ENCODE measurements around the gene TMEFF2. TPM values are rescaled to one million over a fixed set of nuclear protein-coding genes. Genes with fewer than 3 reads are reported as not detected.

The TMEFF2 gene
- total and polyA plus RNA-seq, 2 of the 4 experiments (the other 2 are of a cell fraction): 1.3 to 3.0 TPM

DNA sequence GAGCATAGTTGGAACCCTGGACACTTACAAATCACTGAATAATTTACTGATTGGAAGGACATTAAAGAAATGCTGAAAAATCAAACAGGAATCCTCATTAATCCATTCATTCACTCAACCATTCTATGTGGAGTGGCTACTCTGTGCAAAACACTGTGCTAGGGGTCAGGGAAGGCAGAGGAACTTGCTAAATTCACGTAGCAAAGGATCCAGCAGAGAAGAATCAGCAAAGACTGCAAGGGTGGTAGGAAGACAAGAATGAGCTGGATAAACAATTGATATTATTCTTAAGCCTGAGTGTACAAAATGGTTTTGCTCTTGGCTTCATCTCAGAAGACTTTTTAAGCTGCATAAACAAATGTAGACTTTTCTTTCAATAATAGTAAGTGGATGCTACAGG lies 183.5 kb downstream of the TMEFF2 start:
- no peaks in the 10 kb centered on the region for H4K20me1 ChIP-seq (ENCODE audit: insufficient read depth, low read length)
- dilution Hi-C loops (cut with HindIII; ENCODE audit: low sequenced_read_pairs, unreplicated experiment) (no loop called here), intact Hi-C loops (cut with micrococcal nuclease) (loop anchor here (5.0 kb wide), 2 partner anchors 151 to 199 kb away; no protein-coding TSS in a partner anchor), in situ Hi-C loops (cut with MboI; ENCODE audit: low sequenced_read_pairs) (no loop called here)
- H4K8ac ChIP-seq (ENCODE audit: low read depth in 2 of 2, low read length in 2 of 2): peak overlapping the region; percentile 82 to 88; a peak in 3 of 4 replicates
- H2BK20ac ChIP-seq (ENCODE audit: low read depth, low read length): peak overlapping the region; percentile 88
- peak overlapping the region; percentile 78; the same call in 1 of the 2 replicates for H3K56ac ChIP-seq (ENCODE audit: extremely low read depth, insufficient read depth, low read length)
- TF ChIP-seq SMC3 (IDR thresholded peaks at IDR 0.05; ENCODE audit: low read depth, low read length): no peak
- TF ChIP-seq CEBPB (IDR thresholded peaks at IDR 0.05; ENCODE audit: low read depth, low read length): no peak
- TF ChIP-seq BHLHE40 (IDR thresholded peaks at IDR 0.05; ENCODE audit: low read depth, low read length): no peak
- no peak for TF ChIP-seq MXI1 (IDR thresholded peaks at IDR 0.05; ENCODE audit: borderline replicate concordance, low read depth, low read length)
- TF ChIP-seq RCOR1 (IDR thresholded peaks at IDR 0.05; ENCODE audit: insufficient replicate concordance, low read length): no peak
- TF ChIP-seq, protein P1, sequence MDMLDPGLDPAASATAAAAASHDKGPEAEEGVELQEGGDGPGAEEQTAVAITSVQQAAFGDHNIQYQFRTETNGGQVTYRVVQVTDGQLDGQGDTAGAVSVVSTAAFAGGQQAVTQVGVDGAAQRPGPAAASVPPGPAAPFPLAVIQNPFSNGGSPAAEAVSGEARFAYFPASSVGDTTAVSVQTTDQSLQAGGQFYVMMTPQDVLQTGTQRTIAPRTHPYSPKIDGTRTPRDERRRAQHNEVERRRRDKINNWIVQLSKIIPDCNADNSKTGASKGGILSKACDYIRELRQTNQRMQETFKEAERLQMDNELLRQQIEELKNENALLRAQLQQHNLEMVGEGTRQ (IDR thresholded peaks at IDR 0.05; ENCODE audit: low read depth, low read length): no peak
- no peak for TF ChIP-seq RFX5 (IDR thresholded peaks at IDR 0.05; ENCODE audit: low read depth, low read length)
- TF ChIP-seq MAZ (IDR thresholded peaks at IDR 0.05; ENCODE audit: borderline replicate concordance, low read depth, low read length): no peak
- TF ChIP-seq NFE2L2 (IDR thresholded peaks at IDR 0.05; ENCODE audit: low read depth, low read length): no peak
- TF ChIP-seq, protein P2, sequence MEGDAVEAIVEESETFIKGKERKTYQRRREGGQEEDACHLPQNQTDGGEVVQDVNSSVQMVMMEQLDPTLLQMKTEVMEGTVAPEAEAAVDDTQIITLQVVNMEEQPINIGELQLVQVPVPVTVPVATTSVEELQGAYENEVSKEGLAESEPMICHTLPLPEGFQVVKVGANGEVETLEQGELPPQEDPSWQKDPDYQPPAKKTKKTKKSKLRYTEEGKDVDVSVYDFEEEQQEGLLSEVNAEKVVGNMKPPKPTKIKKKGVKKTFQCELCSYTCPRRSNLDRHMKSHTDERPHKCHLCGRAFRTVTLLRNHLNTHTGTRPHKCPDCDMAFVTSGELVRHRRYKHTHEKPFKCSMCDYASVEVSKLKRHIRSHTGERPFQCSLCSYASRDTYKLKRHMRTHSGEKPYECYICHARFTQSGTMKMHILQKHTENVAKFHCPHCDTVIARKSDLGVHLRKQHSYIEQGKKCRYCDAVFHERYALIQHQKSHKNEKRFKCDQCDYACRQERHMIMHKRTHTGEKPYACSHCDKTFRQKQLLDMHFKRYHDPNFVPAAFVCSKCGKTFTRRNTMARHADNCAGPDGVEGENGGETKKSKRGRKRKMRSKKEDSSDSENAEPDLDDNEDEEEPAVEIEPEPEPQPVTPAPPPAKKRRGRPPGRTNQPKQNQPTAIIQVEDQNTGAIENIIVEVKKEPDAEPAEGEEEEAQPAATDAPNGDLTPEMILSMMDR (conservative IDR thresholded peaks at IDR 0.05; ENCODE audit: low read depth, low read length): no peak
- no peak for TF ChIP-seq POLR2A (IDR thresholded peaks at IDR 0.05; ENCODE audit: low read depth, low read length)
- TF ChIP-seq FOS (IDR thresholded peaks at IDR 0.05; ENCODE audit: low read depth, low read length): no peak
- no peak for TF ChIP-seq MAFK (IDR thresholded peaks at IDR 0.05; ENCODE audit: low read depth, low read length)
- TF ChIP-seq RAD21 (IDR thresholded peaks at IDR 0.05; ENCODE audit: low read length): no peak
- no peak for TF ChIP-seq CHD1 (IDR thresholded peaks at IDR 0.05; ENCODE audit: low read depth, low read length)
- TF ChIP-seq, protein P3, sequence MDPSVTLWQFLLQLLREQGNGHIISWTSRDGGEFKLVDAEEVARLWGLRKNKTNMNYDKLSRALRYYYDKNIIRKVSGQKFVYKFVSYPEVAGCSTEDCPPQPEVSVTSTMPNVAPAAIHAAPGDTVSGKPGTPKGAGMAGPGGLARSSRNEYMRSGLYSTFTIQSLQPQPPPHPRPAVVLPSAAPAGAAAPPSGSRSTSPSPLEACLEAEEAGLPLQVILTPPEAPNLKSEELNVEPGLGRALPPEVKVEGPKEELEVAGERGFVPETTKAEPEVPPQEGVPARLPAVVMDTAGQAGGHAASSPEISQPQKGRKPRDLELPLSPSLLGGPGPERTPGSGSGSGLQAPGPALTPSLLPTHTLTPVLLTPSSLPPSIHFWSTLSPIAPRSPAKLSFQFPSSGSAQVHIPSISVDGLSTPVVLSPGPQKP (IDR thresholded peaks at IDR 0.05; ENCODE audit: borderline replicate concordance, low read depth, low read length): no peak
- H2BK5ac ChIP-seq (ENCODE audit: low read depth, low read length, poor library complexity, severe bottlenecking): peak overlapping the region; percentile 86
- H3K9ac ChIP-seq (ENCODE audit: low read depth, low read length): no peak overlapping the region
- H3K27ac ChIP-seq (ENCODE audit: insufficient read depth, low read length): peak overlapping the region; percentile 18; the same call in 1 of the 2 replicates
- H2BK120ac ChIP-seq (ENCODE audit: low read depth, low read length): peak overlapping the region; percentile 95
- H2AK5ac ChIP-seq (ENCODE audit: low read depth, low read length): no peak overlapping the region
- H3K9me3 ChIP-seq (ENCODE audit: control insufficient read depth, insufficient read depth, low read length): no peaks in the 10 kb centered on the region
- no peak overlapping the region for H2AK9ac ChIP-seq (replicated peaks; ENCODE audit: low read depth, low read length, poor library complexity)
- ChIA-PET CTCF (interaction anchor here (0.6 to 1.1 kb wide), 4 partner anchors 10 to 198 kb away, joined by 3 read pairs; no protein-coding TSS in a partner anchor), POLR2A (ENCODE audit: unreplicated experiment) (interaction anchor here (0.7 kb wide), 2 partner anchors 8 to 194 kb away, joined by 3 read pairs; no protein-coding TSS in a partner anchor)
- no CpG with 5 or more reads among the region's 1 CpG for WGBS, 2 experiments (ENCODE audit: extremely low coverage in 2 of 2, insufficient read length in 1 of 2)
- H3K18ac ChIP-seq (ENCODE audit: low read depth, low read length): peak overlapping the region; percentile 93; the same call in 1 of the 2 replicates
- H3K4me1 ChIP-seq (ENCODE audit: control insufficient read depth, insufficient read depth, low read length): peaks cover 18% of the 10 kb centered on the region
- no peaks in the 10 kb centered on the region for H3K9me1 ChIP-seq (ENCODE audit: insufficient read depth, low read length)
- H3K4ac ChIP-seq (ENCODE audit: low read depth, low read length): peak overlapping the region; percentile 7; the same call in 1 of the 2 replicates
- peak overlapping the region; percentile 9; the same call in 1 of the 2 replicates for H4K5ac ChIP-seq (ENCODE audit: low read depth, low read length)
- no peaks in the 10 kb centered on the region for H3K79me1 ChIP-seq (ENCODE audit: low read depth in 1 of 2, low read length in 2 of 2)
- ATAC-seq (ENCODE audit: low read depth) (peak; percentile 80), DNase-seq (peak; percentile 85)
- H3K27me3 ChIP-seq (ENCODE audit: control insufficient read depth, insufficient read depth, low read length): no peaks in the 10 kb centered on the region
- H3K14ac ChIP-seq (replicated peaks; ENCODE audit: low read depth, low read length): peak overlapping the region; percentile 80; the same call in 1 of the 2 replicates
- no peaks in the 10 kb centered on the region for H3K36me3 ChIP-seq (ENCODE audit: control insufficient read depth, insufficient read depth, low read length)
- H3K4me3 ChIP-seq (ENCODE audit: insufficient read depth, low read depth, low read length): no peak overlapping the region
- H4K91ac ChIP-seq (ENCODE audit: insufficient read depth, low read depth, low read length): peak overlapping the region; percentile 41; the same call in 1 of the 2 replicates
- no peak overlapping the region for H2BK15ac ChIP-seq (ENCODE audit: low read depth, low read length)
- no peak overlapping the region for H2AFZ ChIP-seq (replicated peaks; ENCODE audit: low read length, poor library complexity)
- BruUV-seq (replicated peaks): no TSS peak
- H3K4me2 ChIP-seq (ENCODE audit: low read depth, low read length): peak overlapping the region; percentile 3; the same call in 1 of the 2 replicates
- H3K23ac ChIP-seq (ENCODE audit: low read depth, low read length): peak overlapping the region; percentile 26; the same call in 1 of the 2 replicates

Measured in IMR-90 (cell line).